ENCODE measurements around the gene COL18A1.
"Not testable (repeated sequence)": the region's sequence is repeated elsewhere in the genome, so short reads cannot be mapped to it uniquely, and the experiment has no call there.

COL18A1 gene

DNA sequence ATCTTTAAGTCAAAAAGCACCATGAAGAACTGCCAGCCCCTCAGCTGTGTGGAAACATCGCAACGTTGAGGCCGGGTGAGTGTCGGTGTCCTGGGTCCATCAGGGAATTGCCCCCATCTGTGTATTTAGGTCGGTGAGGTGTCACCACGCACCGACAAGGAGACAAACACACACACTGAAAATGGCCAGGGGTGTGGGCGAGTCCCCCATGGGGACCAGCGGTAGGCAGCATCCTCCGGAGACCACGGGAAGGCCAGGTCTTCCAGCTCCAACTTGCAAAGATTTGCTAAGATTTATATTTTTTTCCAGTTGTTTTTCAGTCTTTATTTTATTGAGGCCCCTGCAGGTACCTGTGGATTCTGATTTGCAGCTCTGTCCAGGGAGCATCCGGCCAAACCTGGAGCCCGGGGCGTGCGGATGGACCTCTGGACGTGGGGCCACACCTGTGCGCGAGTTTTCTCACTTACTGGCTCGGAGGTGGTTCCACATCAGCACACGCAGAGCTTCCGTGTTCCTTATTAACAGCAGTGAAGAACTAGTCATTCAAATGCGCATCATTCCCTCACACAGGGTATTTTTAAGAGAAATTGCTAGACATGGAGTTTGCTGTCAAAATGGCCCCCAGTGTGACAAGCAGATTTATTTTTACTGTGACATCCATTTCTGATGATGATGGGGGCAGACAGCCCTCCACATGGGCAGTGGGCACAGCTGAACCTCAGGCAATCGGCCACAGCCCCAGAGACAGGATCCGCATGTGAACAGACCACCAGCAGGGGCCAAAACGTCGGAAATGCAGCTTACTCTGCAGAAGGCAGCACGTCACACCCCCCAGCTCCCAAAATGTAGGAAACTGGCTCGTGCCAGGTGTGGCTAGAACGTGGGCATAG is 154.5 kb downstream of the COL18A1 start:
- ChIA-PET POLR2A (no interaction called here), CTCF (interaction anchor here (1.1 kb wide), 2 partner anchors 12 to 260 kb away, joined by 3 to 4 read pairs; no protein-coding TSS in a partner anchor)
- no peak for DNase-seq (ENCODE audit: extremely low spot score)
- TF ChIP-seq, protein P1, sequence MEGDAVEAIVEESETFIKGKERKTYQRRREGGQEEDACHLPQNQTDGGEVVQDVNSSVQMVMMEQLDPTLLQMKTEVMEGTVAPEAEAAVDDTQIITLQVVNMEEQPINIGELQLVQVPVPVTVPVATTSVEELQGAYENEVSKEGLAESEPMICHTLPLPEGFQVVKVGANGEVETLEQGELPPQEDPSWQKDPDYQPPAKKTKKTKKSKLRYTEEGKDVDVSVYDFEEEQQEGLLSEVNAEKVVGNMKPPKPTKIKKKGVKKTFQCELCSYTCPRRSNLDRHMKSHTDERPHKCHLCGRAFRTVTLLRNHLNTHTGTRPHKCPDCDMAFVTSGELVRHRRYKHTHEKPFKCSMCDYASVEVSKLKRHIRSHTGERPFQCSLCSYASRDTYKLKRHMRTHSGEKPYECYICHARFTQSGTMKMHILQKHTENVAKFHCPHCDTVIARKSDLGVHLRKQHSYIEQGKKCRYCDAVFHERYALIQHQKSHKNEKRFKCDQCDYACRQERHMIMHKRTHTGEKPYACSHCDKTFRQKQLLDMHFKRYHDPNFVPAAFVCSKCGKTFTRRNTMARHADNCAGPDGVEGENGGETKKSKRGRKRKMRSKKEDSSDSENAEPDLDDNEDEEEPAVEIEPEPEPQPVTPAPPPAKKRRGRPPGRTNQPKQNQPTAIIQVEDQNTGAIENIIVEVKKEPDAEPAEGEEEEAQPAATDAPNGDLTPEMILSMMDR (IDR thresholded peaks at IDR 0.05; ENCODE audit: control extremely low read depth, extremely low read depth, low read depth, missing control alignments): no peak

DNA sequence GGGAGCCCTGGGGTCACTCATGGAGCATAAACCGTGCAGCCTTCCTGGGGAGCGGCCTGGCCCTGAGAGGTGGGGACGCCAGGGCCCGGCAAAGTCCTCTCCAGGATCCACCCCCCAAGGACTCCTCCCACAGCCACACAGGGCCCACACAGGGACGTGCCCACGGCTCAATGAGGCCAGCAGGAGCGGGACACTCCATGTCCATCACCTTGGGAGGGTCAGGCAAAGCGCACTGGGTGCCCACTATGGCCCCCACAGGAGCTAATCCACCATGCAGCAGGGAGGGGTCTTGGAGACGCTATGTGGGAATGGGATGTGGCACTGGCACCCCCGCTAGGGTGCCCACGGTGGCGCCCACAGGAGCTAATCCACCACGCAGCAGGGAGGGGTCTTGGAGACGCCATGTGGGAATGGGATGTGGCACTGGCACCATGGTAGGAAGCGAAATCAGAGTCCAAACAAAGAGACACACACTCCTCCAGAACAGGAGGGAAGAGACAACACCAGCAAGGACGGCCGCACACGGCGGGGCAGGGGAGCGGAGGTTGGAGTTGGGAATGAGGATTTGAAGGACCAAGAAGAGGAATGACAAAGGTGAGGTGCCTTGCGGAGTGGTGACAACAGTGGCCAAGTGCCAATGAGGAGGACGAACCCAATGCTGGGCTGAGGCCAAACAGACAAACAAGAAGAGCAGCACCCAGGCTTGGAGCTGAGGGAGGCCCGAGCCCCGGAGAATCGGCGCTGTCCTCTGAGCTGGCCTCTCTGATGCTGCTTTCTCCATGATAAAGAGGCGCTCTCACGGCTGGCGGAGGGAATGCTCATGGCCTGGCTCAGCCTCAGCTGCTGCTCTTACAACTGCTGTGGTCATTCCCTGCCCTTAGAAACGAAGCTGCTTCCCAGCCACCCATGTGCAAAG is 155.4 kb downstream of the COL18A1 start:
- DNase-seq (ENCODE audit: extremely low spot score): no peak
- ChIA-PET CTCF (interaction anchor here (0.7 to 1.1 kb wide), 3 partner anchors 11 to 259 kb away, joined by 3 to 4 read pairs (median 3); no protein-coding TSS in a partner anchor), POLR2A (no interaction called here)
- TF ChIP-seq, protein P1 (IDR thresholded peaks at IDR 0.05; ENCODE audit: control extremely low read depth, extremely low read depth, low read depth, missing control alignments): no peak

DNA sequence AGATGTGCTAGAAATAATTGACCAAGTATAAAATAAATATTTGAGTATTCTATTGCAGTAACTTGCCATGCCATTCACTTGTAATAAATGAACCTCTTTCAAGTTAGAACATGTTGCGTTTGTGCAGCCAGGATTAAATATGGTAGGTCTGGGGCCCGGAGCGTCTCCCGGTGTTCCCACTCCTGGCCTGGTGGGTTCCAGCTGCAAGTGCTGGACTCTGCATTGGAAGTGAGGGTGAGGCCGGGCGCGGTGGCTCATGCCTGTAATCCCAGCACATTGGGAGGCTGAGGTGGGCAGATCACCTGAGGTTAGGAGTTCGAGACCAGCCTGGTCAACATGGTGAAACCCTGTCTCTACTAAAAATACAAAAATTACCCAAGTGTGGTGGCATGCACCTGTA is 156.3 kb downstream of the COL18A1 start:
- CTCF ChIA-PET: interaction anchor here (0.7 to 1.3 kb wide), 2 partner anchors 12 to 35 kb away, joined by 3 read pairs; no protein-coding TSS in a partner anchor
- DNase-seq (ENCODE audit: extremely low spot score); POLR2A ChIA-PET: not testable (repeated sequence)

DNA sequence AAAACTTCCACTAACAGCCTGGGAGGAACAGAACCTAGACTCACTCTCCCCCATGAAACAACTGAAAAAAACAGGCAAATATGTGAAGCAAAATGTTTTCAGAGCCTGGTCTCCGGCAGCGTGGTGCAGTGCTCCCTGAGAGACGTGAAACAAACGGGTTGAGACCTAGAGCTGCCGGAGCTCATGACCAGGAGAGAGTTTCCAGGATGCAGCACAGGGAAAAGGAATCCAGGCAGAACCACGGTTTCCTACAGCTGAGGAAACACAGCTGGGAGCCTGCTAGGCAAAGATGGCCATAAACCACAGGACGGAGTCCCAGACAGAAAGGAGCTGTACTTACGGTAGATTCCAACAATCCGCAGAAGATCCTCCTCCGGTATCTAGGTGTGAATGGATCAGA is 157.4 kb downstream of the COL18A1 start:
- TF ChIP-seq, protein P1 (IDR thresholded peaks at IDR 0.05; ENCODE audit: control extremely low read depth, extremely low read depth, low read depth, missing control alignments): no peak
- CTCF ChIA-PET: interaction anchor here (1.2 to 1.3 kb wide), 2 partner anchors 23 to 34 kb away, joined by 3 read pairs; no protein-coding TSS in a partner anchor
- DNase-seq (ENCODE audit: extremely low spot score): no peak
- POLR2A ChIA-PET: no interaction called here

DNA sequence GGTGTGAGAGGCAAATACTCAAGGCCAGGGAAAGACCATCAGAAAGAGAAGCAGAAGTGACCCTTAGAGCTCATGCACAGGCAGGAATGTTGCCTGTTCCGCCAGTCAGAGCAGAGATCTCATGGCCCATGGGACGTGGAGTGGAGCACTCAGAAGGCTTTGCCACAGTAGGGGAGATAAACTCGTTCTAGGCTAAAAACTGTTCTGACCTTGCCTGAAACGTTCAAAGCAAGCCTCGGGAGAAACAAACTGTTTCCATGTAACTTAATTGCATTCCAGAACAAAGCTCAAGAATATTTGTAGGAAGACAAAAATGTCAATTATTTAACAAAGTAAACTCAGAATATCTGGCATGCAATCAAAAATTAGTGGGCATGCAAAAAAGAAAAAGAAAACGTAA is 158.0 kb downstream of the COL18A1 start:
- no peak for DNase-seq (ENCODE audit: extremely low spot score)
- TF ChIP-seq, protein P1 (IDR thresholded peaks at IDR 0.05; ENCODE audit: control extremely low read depth, extremely low read depth, low read depth, missing control alignments): no peak
- ChIA-PET POLR2A (no interaction called here), CTCF (interaction anchor here (1.2 kb wide), 1 partner anchor 24 kb away, joined by 3 read pairs; no protein-coding TSS in a partner anchor)

Data from GM10248 (cell line).